HEK293T (cell line): Measurements from ENCODE around the gene MEF2D.

Experiments
- CTCF ChIA-PET: fragments of 350-600 bp; formaldehyde crosslinking; extraction: SDS; loops from one replicate; lab custom pipeline; 2021; ENCODE audit warnings: antibody characterized with exemption, inconsistent platforms; lab: Yijun Ruan, JAX
- POLR2A ChIA-PET: fragments of 350-600 bp; formaldehyde crosslinking; extraction: SDS; loops from one replicate; lab custom pipeline; 2020; ENCODE audit warnings: antibody characterized with exemption, inconsistent platforms; lab: Yijun Ruan, JAX
- DNase-seq: peaks from one replicate; pipeline ENCODE4 v3.0.0; 2012; ENCODE audit warnings: mixed read lengths; ENCODE audit errors: extremely low spot score
- ARNT ChIP-seq: fragments of 450-650 bp; IDR thresholded peaks from 2 replicates; pipeline ENCODE4 v1.6.1; 2017; ENCODE audit warnings: mild to moderate bottlenecking
- BHLHE40 ChIP-seq: fragments of 450-650 bp; IDR thresholded peaks from 2 replicates; pipeline ENCODE4 v1.6.1; 2016; ENCODE audit warnings: mild to moderate bottlenecking, moderate library complexity, borderline replicate concordance
- CTBP1 ChIP-seq: fragments of 450-650 bp; IDR thresholded peaks from 2 replicates; pipeline ENCODE4 v1.6.1; 2016; ENCODE audit warnings: borderline replicate concordance
- ELF4 ChIP-seq: fragments of 450-650 bp; IDR thresholded peaks from 2 replicates; pipeline ENCODE4 v1.6.1; 2017; ENCODE audit warnings: antibody characterized with exemption
- FOXA1 ChIP-seq: fragments of 450-650 bp; IDR thresholded peaks from 2 replicates; pipeline ENCODE4 v1.6.1; 2016; ENCODE audit warnings: mild to moderate bottlenecking
- FOXK2 ChIP-seq: fragments of 450-650 bp; IDR thresholded peaks from 2 replicates; pipeline ENCODE4 v1.6.1; 2016; ENCODE audit warnings: mild to moderate bottlenecking
- FOXM1 ChIP-seq: fragments of 450-650 bp; IDR thresholded peaks from 2 replicates; pipeline ENCODE4 v1.6.1; 2017; ENCODE audit warnings: mild to moderate bottlenecking, borderline replicate concordance
- HDGF ChIP-seq: fragments of 450-650 bp; IDR thresholded peaks from 2 replicates; pipeline ENCODE4 v1.6.1; 2017; ENCODE audit warnings: antibody characterized with exemption, borderline replicate concordance
- L3MBTL2 ChIP-seq: fragments of 450-650 bp; conservative IDR thresholded peaks from 2 replicates; pipeline ENCODE4 v1.6.1; 2016; ENCODE audit warnings: mild to moderate bottlenecking
- LEF1 ChIP-seq: fragments of 450-650 bp; IDR thresholded peaks from 2 replicates; pipeline ENCODE4 v1.6.1; 2017; ENCODE audit warnings: mild to moderate bottlenecking, borderline replicate concordance
- NFRKB ChIP-seq: fragments of 450-650 bp; IDR thresholded peaks from 2 replicates; pipeline ENCODE4 v1.6.1; 2016; ENCODE audit warnings: mild to moderate bottlenecking, moderate library complexity
- SP1 ChIP-seq: fragments of 450-650 bp; IDR thresholded peaks from 2 replicates; pipeline ENCODE4 v1.6.1; 2017
- SUZ12 ChIP-seq: fragments of 450-650 bp; IDR thresholded peaks from 2 replicates; pipeline ENCODE4 v1.6.1; 2016; ENCODE audit warnings: mild to moderate bottlenecking
- TARDBP ChIP-seq: fragments of 450-650 bp; IDR thresholded peaks from 2 replicates; pipeline ENCODE4 v1.6.1; 2016
- ZNF384 ChIP-seq: fragments of 450-650 bp; IDR thresholded peaks from 2 replicates; pipeline ENCODE4 v1.6.1; 2016
- TF ChIP-seq, protein P1 (sequence below): fragments of 450-650 bp; IDR thresholded peaks from 2 replicates; pipeline ENCODE4 v1.6.1; 2016

MEF2D gene

DNA sequence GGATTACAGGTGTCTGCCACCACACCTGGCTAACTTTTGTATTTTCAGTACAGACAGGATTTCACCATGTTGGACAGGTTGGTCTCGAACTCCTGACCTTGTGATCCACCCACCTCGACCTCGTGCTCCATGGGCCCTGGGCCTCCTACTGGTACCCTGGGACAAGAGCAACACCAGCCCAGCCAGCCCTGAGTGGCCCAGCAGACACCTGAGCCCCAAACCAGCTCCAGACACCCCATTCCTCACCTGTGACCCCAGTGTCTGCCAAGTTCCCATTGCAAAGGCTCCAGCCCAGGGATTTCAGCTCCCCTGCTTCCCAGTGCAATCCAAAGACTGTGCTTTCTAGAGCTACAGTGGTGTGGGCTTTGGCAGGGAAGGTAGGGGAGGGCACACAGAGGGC, 14.6 kb downstream of the MEF2D start:
- TF ChIP-seq ZNF384 (no peak), TARDBP (no peak), FOXK2 (no peak), CTBP1 (no peak), FOXM1 (no peak), SUZ12 (no peak), NFRKB (no peak), HDGF (no peak)
- POLR2A ChIA-PET, result interaction anchor here (4.1 kb wide), 1 partner anchor 15 kb away, joined by 25 read pairs; the partner anchor contains the start of gene MEF2D
- no peak for DNase-seq
- CTCF ChIA-PET, result no interaction called here

GRCh38 chr1:156484480-156485058, 16.0 kb downstream of the MEF2D start:
- POLR2A ChIA-PET, result interaction anchor here (0.8 to 4.1 kb wide), 4 partner anchors 12 to 70 kb away, joined by 3 to 25 read pairs (median 4); partner anchors contain the start of gene MEF2D
- CTCF ChIA-PET, result interaction anchor here (1.0 to 1.7 kb wide), 3 partner anchors 12 to 44 kb away, joined by 3 to 5 read pairs (median 4); no protein-coding TSS in a partner anchor
- no peak for TF ChIP-seq FOXM1
- no peak for TF ChIP-seq HDGF
- no peak for TF ChIP-seq BHLHE40
- TF ChIP-seq, protein P1, sequence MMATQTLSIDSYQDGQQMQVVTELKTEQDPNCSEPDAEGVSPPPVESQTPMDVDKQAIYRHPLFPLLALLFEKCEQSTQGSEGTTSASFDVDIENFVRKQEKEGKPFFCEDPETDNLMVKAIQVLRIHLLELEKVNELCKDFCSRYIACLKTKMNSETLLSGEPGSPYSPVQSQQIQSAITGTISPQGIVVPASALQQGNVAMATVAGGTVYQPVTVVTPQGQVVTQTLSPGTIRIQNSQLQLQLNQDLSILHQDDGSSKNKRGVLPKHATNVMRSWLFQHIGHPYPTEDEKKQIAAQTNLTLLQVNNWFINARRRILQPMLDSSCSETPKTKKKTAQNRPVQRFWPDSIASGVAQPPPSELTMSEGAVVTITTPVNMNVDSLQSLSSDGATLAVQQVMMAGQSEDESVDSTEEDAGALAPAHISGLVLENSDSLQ, result no peak

DNA sequence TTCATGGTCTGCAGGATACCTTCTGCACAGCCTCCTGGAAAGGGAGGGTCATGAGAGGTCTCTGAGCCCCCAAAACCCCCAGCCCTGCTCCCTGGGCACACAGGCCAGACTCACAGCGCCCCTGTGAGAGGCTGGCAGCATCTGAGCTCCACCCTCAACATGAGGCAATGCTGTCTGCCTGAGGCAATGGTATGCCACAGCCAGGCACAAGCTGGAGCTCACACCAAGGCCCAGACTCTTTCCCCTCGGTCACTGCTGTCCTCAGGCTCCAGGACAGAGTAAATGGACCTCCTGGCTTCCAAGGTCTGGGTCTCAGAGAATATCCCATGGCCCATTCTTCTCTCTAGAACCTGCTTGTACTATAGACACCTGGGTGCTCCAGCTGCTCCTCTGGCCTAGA, 17.2 kb downstream of the MEF2D start:
- TF ChIP-seq ARNT (no peak), CTBP1 (no peak), ELF4 (no peak), FOXA1 (no peak), NFRKB (no peak), L3MBTL2 (no peak), TARDBP (no peak), HDGF (no peak), ZNF384 (no peak), SUZ12 (no peak), LEF1 (no peak), BHLHE40 (no peak), FOXM1 (no peak), FOXK2 (no peak), SP1 (no peak)
- TF ChIP-seq, protein P1, result no peak
- CTCF ChIA-PET, result interaction anchor here (0.9 to 1.7 kb wide), 3 partner anchors 13 to 26 kb away, joined by 3 to 5 read pairs (median 4); partner anchors contain the start of gene MEF2D
- DNase-seq, result no peak
- POLR2A ChIA-PET, result interaction anchor here (1.0 to 4.1 kb wide), 2 partner anchors 18 to 26 kb away, joined by 3 to 25 read pairs; partner anchors contain the start of gene MEF2D

More at GRCh38 chr1:156484480-156485058, 16.0 kb downstream of the MEF2D start:
- DNase-seq, result no peak

DNA sequence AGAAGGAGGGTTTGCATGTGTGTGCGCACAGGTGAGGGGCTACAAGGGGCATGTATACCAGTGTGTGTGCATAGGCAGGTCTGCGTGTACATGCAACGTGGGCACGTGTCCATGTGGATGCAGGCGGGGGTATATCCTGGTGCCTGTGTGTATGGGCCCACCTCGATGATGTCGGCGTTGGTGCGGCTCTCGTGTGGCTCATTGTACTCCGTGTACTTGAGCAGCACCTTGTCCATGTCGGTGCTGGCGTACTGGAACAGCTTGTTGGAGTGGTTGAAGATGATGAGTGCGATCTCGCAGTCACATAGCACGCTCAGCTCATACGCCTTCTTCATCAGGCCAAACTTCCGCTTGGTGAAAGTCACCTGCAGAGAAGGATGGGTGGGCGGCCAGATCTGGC, 18.3 kb downstream of the MEF2D start:
- TF ChIP-seq HDGF (no peak), SP1 (no peak), L3MBTL2 (no peak), BHLHE40 (no peak), LEF1 (no peak), FOXK2 (no peak), TARDBP (no peak), ARNT (no peak), SUZ12 (no peak), CTBP1 (no peak), FOXA1 (no peak), ELF4 (no peak), FOXM1 (no peak)
- TF ChIP-seq, protein P1, result no peak
- ChIA-PET CTCF (interaction anchor here (0.5 to 1.3 kb wide), 4 partner anchors 19 to 137 kb away, joined by 3 read pairs; partner anchors contain the start of genes HAPLN2 and MEF2D), POLR2A (interaction anchor here (1.0 to 4.1 kb wide), 2 partner anchors 19 to 109 kb away, joined by 3 to 25 read pairs; partner anchors contain the start of genes MEF2D and NAXE)
- no peak for DNase-seq

- TF ChIP-seq CTBP1, result no peak
- TF ChIP-seq HDGF, result no peak
- no peak for TF ChIP-seq NFRKB
- no peak for TF ChIP-seq TARDBP
- TF ChIP-seq FOXA1, result no peak
- TF ChIP-seq SP1, result no peak
- no peak for TF ChIP-seq ARNT
- no peak for TF ChIP-seq ZNF384
- TF ChIP-seq LEF1, result no peak
- TF ChIP-seq SUZ12, result no peak
- no peak for TF ChIP-seq FOXK2
- TF ChIP-seq L3MBTL2, result no peak
- no peak for TF ChIP-seq ELF4
- ChIA-PET CTCF (interaction anchor here (0.5 to 1.4 kb wide), 14 partner anchors 9 to 138 kb away, joined by 3 to 39 read pairs (median 4); partner anchors contain the start of genes HAPLN2 and MEF2D), POLR2A (interaction anchor here (1.3 to 1.6 kb wide), 2 partner anchors 19 to 24 kb away, joined by 4 to 20 read pairs; partner anchors contain the start of gene MEF2D)
- DNase-seq, result no peak
Measured at GRCh38 chr1:156481527-156481926, 19.0 kb downstream of the MEF2D start.
